Activated CD4-positive, alpha-beta T cell treated with anti-CD3 and anti-CD28 coated beads for 36 hours (primary cell): ENCODE data around the gene DMRT1. TPM values are rescaled to one million over a fixed set of nuclear protein-coding genes. Genes with fewer than 3 reads are reported as not detected.

ENCODE experiments used
- ATAC-seq: fragments of 200-7000 bp; cut with Tn5 transposase; one replicate; pipeline ENCODE4 v1.10.0; 2021; ENCODE audit warnings: mild to moderate bottlenecking, moderate library complexity
- CTCF ChIA-PET: fragments of 350-600 bp; sonication (Branson Sonifier 250); formaldehyde crosslinking; loops from one replicate; lab custom pipeline; 2021; ENCODE audit warnings: antibody characterized with exemption; lab: Charles Lee
- POLR2A ChIA-PET: fragments of 350-600 bp; sonication (Branson Sonifier 250); formaldehyde crosslinking; loops from one replicate; lab custom pipeline; 2021; ENCODE audit warnings: antibody characterized with exemption, inconsistent platforms; lab: Charles Lee
- DNase-seq: peaks from one replicate; pipeline ENCODE4 v3.0.0-alpha.2; 2020
- H3K27ac Mint-ChIP-seq: one replicate; pipeline ENCODE4 v1.8.0; 2021; ENCODE audit warnings: mixed read lengths
- H3K27me3 Mint-ChIP-seq: one replicate; pipeline ENCODE4 v1.8.0; 2021; ENCODE audit warnings: mixed read lengths
- H3K36me3 Mint-ChIP-seq: one replicate; pipeline ENCODE4 v1.8.0; 2021; ENCODE audit warnings: low read depth, mixed read lengths
- H3K4me1 Mint-ChIP-seq: one replicate; pipeline ENCODE4 v1.8.0; 2021; ENCODE audit warnings: mixed read lengths
- H3K4me3 Mint-ChIP-seq: one replicate; pipeline ENCODE4 v1.8.0; 2021; ENCODE audit warnings: mild to moderate bottlenecking, moderate library complexity, mixed read lengths
- H3K9me3 Mint-ChIP-seq: one replicate; pipeline ENCODE4 v1.8.0; 2021; ENCODE audit warnings: low read depth, mixed read lengths
- intact Hi-C, 2 experiments: fragments of 100-400 bp; cut with DNase I in 1 of 2; cut with micrococcal nuclease in 1 of 2; formaldehyde crosslinking; loops; one replicate each; pipeline versions ENCODE4 v1.14.2 to v1.15.1; 2022 to 2024; cut with DNase I, micrococcal nuclease
- total RNA-seq, 2 experiments: library from RNA; stranded (reverse); gene quantifications; one replicate each; pipeline ENCODE4 v1.2.3, GENCODE V29; 2021

DMRT1 gene
- total RNA-seq, 2 experiments from 2014 or later = not detected

- DNase-seq = peak; percentile 21
- Mint-ChIP-seq H3K4me1 (peaks cover 23% of the 10 kb centered on the region), H3K27ac (no peak overlapping the region), H3K4me3 (peak overlapping the region; percentile 21), H3K9me3 (no peaks in the 10 kb centered on the region), H3K36me3 (no peaks in the 10 kb centered on the region), H3K27me3 (peaks cover 64% of the 10 kb centered on the region)
- POLR2A ChIA-PET = no interaction called here
- ATAC-seq = no peak
- CTCF ChIA-PET = interaction anchor here (0.7 kb wide), 1 partner anchor 73 kb away, joined by 4 read pairs; no protein-coding TSS in a partner anchor
- intact Hi-C loops = loop anchor here (1.0 to 10.0 kb wide), 4 partner anchors 78 to 1652 kb away; partner anchors contain the start of genes DMRT1 (in 1 of the 2), DMRT2 (in 1 of the 2) and VLDLR (in 1 of the 2)
Observed at GRCh38 chr9:972501-973294, 131.2 kb downstream of the DMRT1 start.

DNA sequence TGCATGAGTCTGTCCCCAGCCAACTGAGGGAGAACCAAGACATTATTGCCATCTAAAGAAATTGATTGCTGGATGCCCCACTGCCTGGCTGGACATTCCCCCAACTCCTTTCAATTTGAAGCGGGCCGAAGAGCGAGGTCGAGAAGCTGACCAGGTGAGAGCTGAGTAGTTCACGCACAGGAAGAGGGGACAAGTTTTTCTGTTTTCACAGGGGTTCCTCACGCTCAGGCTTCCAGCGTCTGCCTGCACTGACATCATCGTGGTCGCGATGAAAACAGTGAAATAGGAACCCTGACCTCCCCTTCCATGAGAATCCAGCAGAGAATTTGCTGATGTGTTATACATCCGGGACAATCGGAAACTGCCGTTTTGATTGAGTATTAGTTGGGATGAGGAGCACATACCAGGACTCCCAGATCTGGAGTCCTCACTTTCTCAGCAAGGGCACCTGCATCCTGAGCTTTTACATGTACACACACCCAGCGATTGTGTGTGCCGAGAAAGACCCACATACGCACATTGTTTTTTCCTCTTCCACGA is 131.9 kb downstream of the DMRT1 start:
- ChIA-PET POLR2A (no interaction called here), CTCF (interaction anchor here (0.7 kb wide), 1 partner anchor 72 kb away, joined by 4 read pairs; no protein-coding TSS in a partner anchor)
- DNase-seq (no peak), ATAC-seq (no peak)
- intact Hi-C loops = loop anchor here (5.0 to 10.0 kb wide), 3 partner anchors 131 to 1651 kb away; partner anchors contain the start of genes DMRT1 (in 1 of the 2) and VLDLR (in 1 of the 2)
- no peaks in the 10 kb centered on the region for H3K9me3 Mint-ChIP-seq
- H3K27ac Mint-ChIP-seq = no peak overlapping the region
- H3K27me3 Mint-ChIP-seq = peaks cover 66% of the 10 kb centered on the region
- H3K36me3 Mint-ChIP-seq = no peaks in the 10 kb centered on the region
- H3K4me1 Mint-ChIP-seq = peaks cover 18% of the 10 kb centered on the region
- no peak overlapping the region for H3K4me3 Mint-ChIP-seq

- ChIA-PET POLR2A (no interaction called here), CTCF (interaction anchor here (1.1 to 1.4 kb wide), 2 partner anchors 47 to 80 kb away, joined by 3 read pairs; no protein-coding TSS in a partner anchor)
- H3K9me3 Mint-ChIP-seq = no peaks in the 10 kb centered on the region
- H3K27me3 Mint-ChIP-seq = peaks cover 64% of the 10 kb centered on the region
- no peak overlapping the region for H3K4me3 Mint-ChIP-seq
- DNase-seq (no peak), ATAC-seq (no peak)
- H3K36me3 Mint-ChIP-seq = no peaks in the 10 kb centered on the region
- H3K27ac Mint-ChIP-seq = no peak overlapping the region
- intact Hi-C loops = loop anchor here (1.0 to 10.0 kb wide), 5 partner anchors 72 to 1650 kb away; partner anchors contain the start of genes DMRT1 (in 1 of the 2) and VLDLR (in 1 of the 2)
- H3K4me1 Mint-ChIP-seq = peaks cover 11% of the 10 kb centered on the region
Observed at GRCh38 chr9:974031-974995, 132.8 kb downstream of the DMRT1 start.

GRCh38 chr9:974996-975739 is 133.7 kb downstream of the DMRT1 start:
- CTCF ChIA-PET = interaction anchor here (1.1 to 1.4 kb wide), 2 partner anchors 48 to 79 kb away, joined by 3 read pairs; no protein-coding TSS in a partner anchor
- Mint-ChIP-seq H3K27me3 (peaks cover 65% of the 10 kb centered on the region), H3K27ac (no peak overlapping the region), H3K9me3 (no peaks in the 10 kb centered on the region), H3K4me3 (no peak overlapping the region), H3K4me1 (peaks cover 10% of the 10 kb centered on the region), H3K36me3 (no peaks in the 10 kb centered on the region)
- DNase-seq (no peak), ATAC-seq (no peak)
- intact Hi-C loops = loop anchor here (1.0 to 10.0 kb wide), 5 partner anchors 72 to 1650 kb away; partner anchors contain the start of genes DMRT1 (in 1 of the 2) and VLDLR (in 1 of the 2)
- POLR2A ChIA-PET = no interaction called here

GRCh38 chr9:975740-976257 is 134.3 kb downstream of the DMRT1 start:
- Mint-ChIP-seq H3K4me1 (peaks cover 7% of the 10 kb centered on the region), H3K27me3 (peaks cover 64% of the 10 kb centered on the region), H3K27ac (no peak overlapping the region), H3K9me3 (no peaks in the 10 kb centered on the region), H3K36me3 (no peaks in the 10 kb centered on the region), H3K4me3 (no peak overlapping the region)
- no peak for DNase-seq
- intact Hi-C loops = loop anchor here (2.0 to 10.0 kb wide), 2 partner anchors 71 to 1649 kb away; partner anchors contain the start of gene VLDLR (in 1 of the 2)
- CTCF ChIA-PET = no interaction called here
- POLR2A ChIA-PET = no interaction called here
- no peak for ATAC-seq

GRCh38 chr9:976258-976942 is 134.9 kb downstream of the DMRT1 start, which contains the start of gene DMRT3:
Gene DMRT3, plus strand, starts transcription at chr9:976655. Its CDS starts 347 bp downstream, at chr9:977002.
- CTCF ChIA-PET = no interaction called here
- intact Hi-C loops = loop anchor here in 1 of 2 experiments (10.0 kb wide), 1 partner anchor 1648 kb away; the partner anchor contains the start of gene VLDLR

GRCh38 chr9:976943-977837 is 135.7 kb downstream of the DMRT1 start:
- peak; percentile 34 for DNase-seq
- CTCF ChIA-PET = interaction anchor here (1.5 to 1.6 kb wide), 2 partner anchors 12 to 84 kb away, joined by 5 to 6 read pairs; no protein-coding TSS in a partner anchor
- intact Hi-C loops = loop anchor here in 1 of 2 experiments (10.0 kb wide), 1 partner anchor 1648 kb away; the partner anchor contains the start of gene VLDLR
- Mint-ChIP-seq H3K9me3 (no peaks in the 10 kb centered on the region), H3K4me3 (no peak overlapping the region), H3K27ac (no peak overlapping the region), H3K27me3 (peaks cover 74% of the 10 kb centered on the region), H3K4me1 (peaks cover 7% of the 10 kb centered on the region), H3K36me3 (no peaks in the 10 kb centered on the region)
- POLR2A ChIA-PET = no interaction called here
- no peak for ATAC-seq

More at GRCh38 chr9:976258-976942, 134.9 kb downstream of the DMRT1 start, which contains the start of gene DMRT3:
- POLR2A ChIA-PET = no interaction called here
- DNase-seq = peak; percentile 32
- H3K27ac Mint-ChIP-seq = no peak within 1 kb of the TSS
- H3K4me3 Mint-ChIP-seq = no peak within 1 kb of the TSS
- no peaks in the 10 kb centered on the region for H3K9me3 Mint-ChIP-seq
- ATAC-seq = no peak
- peaks cover 7% of the 10 kb centered on the region for H3K4me1 Mint-ChIP-seq
- H3K36me3 Mint-ChIP-seq = no peaks in the 10 kb centered on the region
- H3K27me3 Mint-ChIP-seq = peaks cover 66% of the 10 kb centered on the region

DNA sequence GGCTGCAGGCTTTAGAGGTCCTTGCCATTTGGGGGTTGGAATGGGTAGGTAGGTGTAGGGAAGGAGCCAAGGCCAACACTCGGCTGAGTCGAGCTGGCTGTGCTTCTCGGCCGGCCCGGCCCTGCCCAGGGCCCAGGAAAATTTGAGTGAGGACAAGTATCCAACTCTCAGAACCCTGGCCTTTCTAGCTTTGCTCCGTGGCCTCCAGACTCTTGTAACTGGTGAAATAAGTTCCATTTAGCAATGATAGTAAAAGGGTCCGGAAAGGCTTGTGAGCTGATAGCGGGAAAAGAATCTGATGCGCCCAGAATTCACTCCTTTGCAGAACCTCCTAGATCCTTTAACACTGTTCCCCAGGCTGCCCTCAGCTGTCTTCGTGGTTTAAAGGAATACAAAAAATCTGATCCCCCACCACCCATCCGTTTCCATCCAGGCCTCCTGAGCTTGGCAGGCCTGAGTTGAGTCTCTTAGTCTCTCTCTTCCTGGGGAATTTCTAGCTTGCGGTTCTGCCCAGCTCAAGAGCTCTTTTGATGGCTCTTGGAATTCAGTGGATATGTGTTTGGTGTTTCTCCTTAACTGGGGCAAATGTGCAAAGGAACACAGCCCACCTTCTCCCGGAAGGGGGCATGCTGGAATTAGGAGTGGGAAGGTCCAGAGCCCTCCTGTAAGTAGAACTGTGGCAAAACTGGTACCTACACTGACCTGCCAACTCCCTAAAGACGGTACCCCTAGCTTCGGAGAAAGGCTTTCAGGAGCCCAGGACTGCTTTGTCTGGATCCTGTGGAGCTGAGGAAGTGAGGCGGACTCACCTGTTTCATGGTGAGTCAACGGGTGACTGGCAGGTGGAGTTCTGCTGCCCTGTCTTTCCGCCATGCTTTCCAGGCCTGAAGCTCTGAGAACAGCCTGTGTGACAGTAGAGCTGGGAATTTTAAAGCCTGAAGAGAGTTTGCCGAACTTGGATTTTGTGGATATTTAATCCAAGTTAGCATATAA is 136.6 kb downstream of the DMRT1 start:
- no peaks in the 10 kb centered on the region for H3K36me3 Mint-ChIP-seq
- ATAC-seq = no peak
- DNase-seq = no peak
- no peak overlapping the region for H3K27ac Mint-ChIP-seq
- peaks cover 6% of the 10 kb centered on the region for H3K4me1 Mint-ChIP-seq
- POLR2A ChIA-PET = no interaction called here
- CTCF ChIA-PET = interaction anchor here (0.8 to 1.6 kb wide), 4 partner anchors 10 to 85 kb away, joined by 3 to 8 read pairs (median 6); no protein-coding TSS in a partner anchor
- no peak overlapping the region for H3K4me3 Mint-ChIP-seq
- no peaks in the 10 kb centered on the region for H3K9me3 Mint-ChIP-seq
- intact Hi-C loops = loop anchor here in 1 of 2 experiments (10.0 kb wide), 1 partner anchor 1647 kb away; the partner anchor contains the start of gene VLDLR
- H3K27me3 Mint-ChIP-seq = peaks cover 81% of the 10 kb centered on the region
